K562 (cell line): ENCODE measurements around the gene TECTA. TPM values are rescaled to one million over a fixed set of nuclear protein-coding genes. Genes with fewer than 3 reads are reported as not detected.

Source experiments
- ATAC-seq: fragments of 200-7000 bp; cut with Tn5 transposase; 3 replicates; pipeline ENCODE4 v1.9.1; 2020; ENCODE audit warnings: moderate library complexity
- BruUV-seq: library from RNA; stranded (reverse); fragments of 400-500 nt; replicated peaks from 2 replicates; lab custom pipeline; 2021; lab: Mats Ljungman, UMichigan
- CTCF ChIA-PET: fragments of 300-600 bp; formaldehyde crosslinking; extraction: SDS; loops from one replicate; lab custom pipeline; 2021; ENCODE audit warnings: low intra/inter-chr PET ratio; lab: Yijun Ruan, JAX
- POLR2A ChIA-PET: fragments of 300-600, 350-650 bp; sonication (Branson Sonifier 250); formaldehyde crosslinking; extraction: SDS; loops from one replicate; lab custom pipeline; 2021; ENCODE audit warnings: antibody characterized with exemption, inconsistent platforms; lab: Yijun Ruan, JAX
- DNase-seq, 4 experiments: peaks; one replicate each; pipeline versions ENCODE4 v3.0.0 to v3.0.0-alpha.2; 2011 to 2018; ENCODE audit warnings: low spot score in 3 of 4, mixed read lengths in 3 of 4; ENCODE audit errors: extremely low read depth in 1 of 4
- FAIRE-seq: peaks from 2 replicates; lab custom pipeline; 2011; peaks lifted over from hg19 to GRCh38; lab: Jason Lieb, UNC
- H2AFZ ChIP-seq: 2 replicates; pipeline ENCODE4 v1.6.0; 2011; ENCODE audit warnings: low read depth, low read length, control low read depth, inconsistent platforms
- H3K27ac ChIP-seq: fragments of 200-600 bp; 3 replicates; pipeline ENCODE4 v1.8.0; 2011; ENCODE audit warnings: low read depth, mild to moderate bottlenecking, control low read depth, inconsistent platforms, low read length, moderate library complexity, mixed read lengths; ENCODE audit errors: extremely low read depth
- H3K27me3 ChIP-seq, 2 experiments: fragments of 300-600 bp in 1 of 2; 2 replicates in 1 of 2; 3 replicates in 1 of 2; pipeline versions ENCODE4 v1.6.0 to v1.8.0; 2011; ENCODE audit warnings: inconsistent platforms in 2 of 2, low read length in 2 of 2, mild to moderate bottlenecking in 1 of 2, mixed read lengths in 1 of 2, moderate library complexity in 1 of 2; ENCODE audit not compliant: control insufficient read depth in 2 of 2, insufficient read depth in 2 of 2
- H3K36me3 ChIP-seq: fragments of 300-600 bp; 3 replicates; pipeline ENCODE4 v1.8.0; 2011; ENCODE audit warnings: mild to moderate bottlenecking, low read length, inconsistent platforms; ENCODE audit not compliant: control insufficient read depth, insufficient read depth
- H3K4me1 ChIP-seq, 2 experiments: fragments of 200-600 bp in 1 of 2; replicated peaks in 1 of 2; 2 replicates in 1 of 2; 3 replicates in 1 of 2; pipeline versions ENCODE4 v1.5.1 to v1.8.0; 2011; ENCODE audit warnings: inconsistent platforms in 2 of 2, low read length in 2 of 2, mild to moderate bottlenecking in 1 of 2, mixed read lengths in 1 of 2, moderate library complexity in 1 of 2; ENCODE audit not compliant: control insufficient read depth in 2 of 2, insufficient read depth in 2 of 2
- H3K4me2 ChIP-seq: 2 replicates; pipeline ENCODE4 v1.6.1; 2011; ENCODE audit warnings: low read length, control low read depth, inconsistent platforms, mixed read lengths; ENCODE audit not compliant: insufficient read depth
- H3K4me3 ChIP-seq: fragments of 200-600 bp; sonication (generic), shearing (Covaris generic); 2 replicates; pipeline ENCODE4 v1.5.1; 2016; ENCODE audit warnings: control low read depth, inconsistent platforms
- H3K79me2 ChIP-seq: fragments of 200-600 bp; 3 replicates; pipeline ENCODE4 v1.8.0; 2011; ENCODE audit warnings: low read length, inconsistent platforms; ENCODE audit not compliant: control insufficient read depth, insufficient read depth
- H3K9ac ChIP-seq, 2 experiments: 2 replicates each; pipeline versions ENCODE4 v1.6.0 to v1.6.1; 2011; ENCODE audit warnings: low read depth in 2 of 2, low read length in 2 of 2, control low read depth in 1 of 2, inconsistent platforms in 1 of 2, mild to moderate bottlenecking in 1 of 2, mixed read lengths in 1 of 2; ENCODE audit not compliant: insufficient read depth in 1 of 2
- H3K9me1 ChIP-seq: one replicate; pipeline ENCODE4 v1.6.0; 2011; ENCODE audit warnings: inconsistent platforms, mild to moderate bottlenecking, low read length, moderate library complexity; ENCODE audit not compliant: control insufficient read depth, insufficient read depth
- H3K9me3 ChIP-seq: replicated peaks from 2 replicates; pipeline ENCODE4 v1.5.1; 2011; ENCODE audit warnings: low read depth, low read length, inconsistent platforms; ENCODE audit not compliant: control insufficient read depth, insufficient read depth
- H4K20me1 ChIP-seq: replicated peaks from 2 replicates; pipeline ENCODE4 v1.6.1; 2011; ENCODE audit warnings: low read length, inconsistent platforms, mixed read lengths; ENCODE audit not compliant: control insufficient read depth, insufficient read depth
- HCFC1 ChIP-seq: IDR thresholded peaks from 2 replicates; pipeline ENCODE4 v1.6.1; 2012; ENCODE audit warnings: low read depth, low read length, improper control_type of control experiment
- HNRNPH1 ChIP-seq: fragments of 200-400 bp; formaldehyde crosslinking; optimal IDR thresholded peaks from 2 replicates; pipeline ENCODE3; 2017; ENCODE audit warnings: low read depth, mild to moderate bottlenecking, low read length, moderate library complexity
- KAT2B ChIP-seq: IDR thresholded peaks from one replicate; pipeline ENCODE4 v1.6.1; 2012; ENCODE audit warnings: low read depth, mild to moderate bottlenecking, control low read depth, inconsistent platforms, low read length, moderate library complexity
- NFYB ChIP-seq: IDR thresholded peaks from 2 replicates; pipeline ENCODE4 v1.6.1; 2011; ENCODE audit warnings: mild to moderate bottlenecking, moderate library complexity; ENCODE audit not compliant: insufficient read length; ENCODE audit errors: extremely low read depth
- POLR3G ChIP-seq: IDR thresholded peaks from 2 replicates; pipeline ENCODE4 v1.6.1; 2011; ENCODE audit not compliant: insufficient read length, insufficient replicate concordance; ENCODE audit errors: extremely low read depth
- SMAD3 ChIP-seq: fragments of 450-650 bp; formaldehyde crosslinking; conservative IDR thresholded peaks from 2 replicates; pipeline ENCODE4 v1.4.0; 2020; ENCODE audit warnings: mild to moderate bottlenecking
- TAF9B ChIP-seq: fragments of 450-650 bp; IDR thresholded peaks from 2 replicates; pipeline ENCODE4 v1.6.1; 2018; ENCODE audit warnings: mild to moderate bottlenecking; ENCODE audit not compliant: partially characterized antibody
- WGBS: fragments of 100-300 bp; shearing (Covaris generic); methylation state at CpG from one replicate; pipeline ENCODE4 v1.1.6; 2016; ENCODE audit warnings: low coverage, mixed read lengths; ENCODE audit not compliant: insufficient coverage; ENCODE audit errors: missing lambda C conversion rate; 5-methylcytosine and 5-hydroxymethylcytosine counted together
- in situ Hi-C: fragments of 300-500 bp; cut with MboI; formaldehyde crosslinking; loops from 4 replicates; pipeline ENCODE4 v1.15.0; 2018; ENCODE audit warnings: inconsistent platforms, mixed read lengths
- intact Hi-C: fragments of 100-400 bp; cut with micrococcal nuclease; formaldehyde crosslinking; loops from 2 replicates; pipeline ENCODE4 v1.14.2; 2022
- polyA plus RNA-seq, 8 experiments: library from polyadenylated mRNA; depleted of rRNA in 4 of 8; stranded (reverse) in 5 of 8; unstranded in 3 of 8; fragments of >200 nt; fragmentation: Nextera tagmentation in 2 of 8; fragmentation: Illumina TruSeq in 1 of 8; extraction: Ambion mirVana in 2 of 8; extraction: Trizol in 1 of 8; gene quantifications; 2 replicates each; pipeline versions ENCODE4 v1.2.1 to v1.2.3, GENCODE V29; 2011 to 2014; ENCODE audit warnings: inconsistent platforms in 1 of 8, missing spikeins in 1 of 8
- total RNA-seq, 7 experiments: library from RNA; depleted of rRNA in 6 of 7; stranded (reverse); fragments of >200 nt in 6 of 7; fragmentation: Illumina TruSeq in 2 of 7; extraction: Trizol in 2 of 7; gene quantifications; 2 replicates each; pipeline versions ENCODE4 v1.2.1 to v1.2.3, GENCODE V29; 2011 to 2021; ENCODE audit warnings: low replicate concordance in 1 of 7
- TF ChIP-seq, protein P1 (sequence below): sonication (generic); formaldehyde crosslinking; IDR thresholded peaks from 2 replicates; pipeline ENCODE4 v1.4.0; 2020; ENCODE audit warnings: mild to moderate bottlenecking, missing genetic modification reagents
- TF ChIP-seq, protein P2 (sequence below): fragments of 250-450 bp; sonication (Bioruptor Pico); IDR thresholded peaks from 2 replicates; pipeline ENCODE4 v1.5.0; 2021; ENCODE audit warnings: mild to moderate bottlenecking, moderate library complexity

TECTA gene
- total and polyA plus RNA-seq, 9 of the 15 experiments (the other 6 are each of a cell fraction or from before 2014, with no cell fraction given): under 0.01 to 0.04 (median 0.03) TPM; not detected in 5

DNA sequence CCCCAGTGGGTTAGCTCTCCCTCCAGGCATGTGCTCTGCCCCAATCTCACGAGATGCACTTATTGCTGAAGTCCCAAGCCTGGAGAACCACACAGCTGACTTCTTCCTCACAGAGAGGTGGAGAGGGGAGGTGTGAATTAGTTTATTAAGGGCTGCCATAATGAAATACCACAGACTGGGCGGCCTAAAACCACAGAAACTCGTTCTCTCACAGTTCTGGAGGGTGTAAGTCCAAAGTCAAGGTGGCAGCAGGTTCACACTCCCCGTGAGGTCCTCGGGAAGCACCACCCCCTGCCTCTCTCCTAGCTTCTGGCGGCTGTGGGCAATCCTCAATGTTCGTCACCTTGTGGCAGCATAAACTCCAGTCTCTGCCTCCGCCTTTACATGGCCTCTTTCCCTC, 39.3 kb downstream of the TECTA start:
- Histone ChIP-seq H3K9ac (no peak overlapping the region), H3K4me1 (no peaks in the 10 kb centered on the region), H3K36me3 (no peaks in the 10 kb centered on the region), H3K9me1 (no peaks in the 10 kb centered on the region), H3K9me3 (no peaks in the 10 kb centered on the region), H3K27ac (no peak overlapping the region), H3K4me3 (no peak overlapping the region), H3K79me2 (no peaks in the 10 kb centered on the region), H2AFZ (no peak overlapping the region), H4K20me1 (no peaks in the 10 kb centered on the region), H3K27me3 (peaks cover 3 to 9% of the 10 kb centered on the region in 2 experiments; a peak in 3 of 5 replicates), H3K4me2 (no peak overlapping the region)
- ChIA-PET CTCF (no interaction called here), POLR2A (no interaction called here)
- TF ChIP-seq HNRNPH1 (no peak), TAF9B (no peak), KAT2B (no peak), NFYB (no peak), POLR3G (no peak), HCFC1 (no peak), SMAD3 (CRISPR knock-in tag) (no peak)
- TF ChIP-seq, protein P1, sequence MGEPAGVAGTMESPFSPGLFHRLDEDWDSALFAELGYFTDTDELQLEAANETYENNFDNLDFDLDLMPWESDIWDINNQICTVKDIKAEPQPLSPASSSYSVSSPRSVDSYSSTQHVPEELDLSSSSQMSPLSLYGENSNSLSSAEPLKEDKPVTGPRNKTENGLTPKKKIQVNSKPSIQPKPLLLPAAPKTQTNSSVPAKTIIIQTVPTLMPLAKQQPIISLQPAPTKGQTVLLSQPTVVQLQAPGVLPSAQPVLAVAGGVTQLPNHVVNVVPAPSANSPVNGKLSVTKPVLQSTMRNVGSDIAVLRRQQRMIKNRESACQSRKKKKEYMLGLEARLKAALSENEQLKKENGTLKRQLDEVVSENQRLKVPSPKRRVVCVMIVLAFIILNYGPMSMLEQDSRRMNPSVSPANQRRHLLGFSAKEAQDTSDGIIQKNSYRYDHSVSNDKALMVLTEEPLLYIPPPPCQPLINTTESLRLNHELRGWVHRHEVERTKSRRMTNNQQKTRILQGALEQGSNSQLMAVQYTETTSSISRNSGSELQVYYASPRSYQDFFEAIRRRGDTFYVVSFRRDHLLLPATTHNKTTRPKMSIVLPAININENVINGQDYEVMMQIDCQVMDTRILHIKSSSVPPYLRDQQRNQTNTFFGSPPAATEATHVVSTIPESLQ (CRISPR knock-in tag): no peak
- TF ChIP-seq, protein P2, sequence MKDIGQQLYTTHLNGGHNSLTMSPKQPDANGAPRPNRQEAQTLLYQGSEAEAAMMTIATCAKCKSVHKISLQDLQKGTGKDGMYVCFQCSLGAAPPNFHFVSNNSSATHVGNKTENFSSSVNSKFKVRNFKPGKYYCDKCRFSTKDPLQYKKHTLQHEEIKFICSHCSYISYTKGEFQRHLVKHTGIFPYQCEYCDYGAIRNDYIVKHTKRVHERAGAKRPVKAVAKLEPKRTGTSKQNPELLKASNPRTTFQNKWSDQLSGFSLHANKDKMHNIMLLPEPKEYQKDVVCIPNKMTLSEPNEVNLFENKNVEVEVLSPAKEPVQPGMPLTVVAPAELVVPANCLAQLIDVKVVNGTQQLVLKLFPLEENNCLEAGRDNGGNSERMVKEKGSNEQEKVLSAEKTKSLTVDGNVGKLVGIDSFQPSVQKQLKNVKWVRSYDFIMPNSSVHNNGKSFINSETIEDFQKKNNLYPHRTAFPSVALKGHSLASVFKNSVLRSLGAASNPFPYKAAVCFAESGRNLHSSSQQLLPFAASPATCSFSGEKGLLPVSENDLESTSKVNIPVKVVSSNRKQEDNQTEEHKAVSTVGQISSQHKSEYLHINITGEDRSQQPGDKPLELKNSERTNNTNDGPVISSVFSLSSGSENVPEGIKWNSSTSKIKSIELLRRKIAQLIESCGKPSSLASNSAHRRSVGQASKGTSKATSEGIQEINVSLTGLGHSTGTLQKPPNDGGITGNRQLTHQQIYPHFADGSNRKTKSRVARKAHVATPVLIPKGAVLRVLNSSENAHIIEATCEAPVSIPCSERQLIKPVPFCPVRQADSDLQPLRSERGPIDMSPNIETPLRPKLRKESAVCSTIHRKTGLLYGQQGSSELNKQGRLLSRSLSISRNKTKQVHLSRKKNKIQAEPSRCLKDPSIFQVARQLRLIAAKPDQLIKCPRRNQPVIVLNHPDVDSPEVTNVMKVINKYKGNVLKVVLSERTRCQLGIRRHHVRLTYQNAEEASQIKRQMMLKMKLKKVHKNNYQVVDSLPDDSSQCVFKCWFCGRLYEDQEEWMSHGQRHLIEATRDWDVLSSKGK (CRISPR knock-in tag): no peak
- no TSS peak for BruUV-seq
- FAIRE-seq (no peak), ATAC-seq (no peak), DNase-seq (no peak)
- in situ Hi-C loops: no loop called here
- 0% methylated on average over 8 of the region's 8 CpGs for WGBS
- intact Hi-C loops: no loop called here
